CD1c-positive myeloid dendritic cell (primary cell): ENCODE results near the gene KCNQ5.

Source experiments
- DNase-seq: peaks from one replicate; pipeline ENCODE4 v3.0.0-alpha.2; 2016; ENCODE audit errors: extremely low spot score

Gene KCNQ5

DNA sequence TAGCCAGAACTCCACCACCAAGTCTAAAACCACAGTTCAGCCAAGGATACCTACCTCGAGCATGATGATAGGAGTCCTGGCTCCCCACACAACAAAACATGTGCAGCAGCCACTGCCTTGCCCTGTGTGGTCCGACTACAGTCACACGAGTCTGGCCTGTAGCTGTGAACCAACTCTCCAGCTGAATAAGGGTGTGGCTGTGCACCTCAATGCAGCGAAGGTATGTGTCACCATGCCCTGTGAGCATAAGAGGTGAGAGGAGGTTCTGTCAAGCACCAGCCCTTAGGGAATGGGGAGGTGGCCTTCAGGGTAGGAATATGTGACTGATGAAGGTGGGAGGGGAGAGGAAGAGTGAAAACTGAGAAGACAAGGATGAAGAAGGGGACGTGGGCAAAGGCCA, 620.1 kb downstream of the KCNQ5 start:
- DNase-seq, result no peak
